Caco-2 (cell line): ENCODE data around the gene CAPN11. TPM values are rescaled to one million over a fixed set of nuclear protein-coding genes. Genes with fewer than 3 reads are reported as not detected.

Experiments
- BruUV-seq: library from RNA; stranded (reverse); fragments of 400-500 nt; replicated peaks from 2 replicates; lab custom pipeline; 2021; lab: Mats Ljungman, UMichigan
- CTCF ChIA-PET: fragments of 300-600 bp; sonication (Branson Sonifier 250); formaldehyde crosslinking; loops from one replicate; lab custom pipeline; 2022; ENCODE audit warnings: antibody characterized with exemption; lab: Charles Lee
- POLR2A ChIA-PET: fragments of 300-600 bp; sonication (Branson Sonifier 250); formaldehyde crosslinking; loops from one replicate; lab custom pipeline; 2022; ENCODE audit warnings: antibody characterized with exemption; lab: Charles Lee
- DNase-seq, 2 experiments: peaks; one replicate each; pipeline versions ENCODE4 v3.0.0 to v3.0.0-alpha.2; 2020 to 2022
- H3K27me3 ChIP-seq: replicated peaks from 2 replicates; pipeline ENCODE4 v1.6.0; 2011; ENCODE audit warnings: low read length; ENCODE audit not compliant: control insufficient read depth, insufficient read depth
- H3K36me3 ChIP-seq: 2 replicates; pipeline ENCODE4 v1.5.1; 2011; ENCODE audit warnings: low read length; ENCODE audit not compliant: control insufficient read depth, insufficient read depth
- H3K4me1 ChIP-seq: fragments of 250-450 bp; sonication (Bioruptor Pico); 2 replicates; pipeline ENCODE4 v1.5.1; 2020; ENCODE audit warnings: mild to moderate bottlenecking
- H3K4me3 ChIP-seq: 2 replicates; pipeline ENCODE4 v1.5.1; 2011; ENCODE audit warnings: low read depth, mild to moderate bottlenecking, control low read depth, low read length
- H3K9me3 ChIP-seq: fragments of 250-450 bp; sonication (Bioruptor Pico); 2 replicates; pipeline ENCODE4 v1.5.1; 2020; ENCODE audit warnings: mild to moderate bottlenecking, moderate library complexity
- H3K27ac Mint-ChIP-seq: one replicate; pipeline ENCODE4 v1.8.0; 2022; ENCODE audit warnings: mixed read lengths; ENCODE audit not compliant: unreplicated experiment
- H3K27me3 Mint-ChIP-seq: one replicate; pipeline ENCODE4 v1.8.0; 2022; ENCODE audit warnings: mixed read lengths; ENCODE audit not compliant: insufficient read depth, unreplicated experiment
- H3K36me3 Mint-ChIP-seq: one replicate; pipeline ENCODE4 v1.8.0; 2022; ENCODE audit warnings: mild to moderate bottlenecking, mixed read lengths; ENCODE audit not compliant: insufficient read depth, unreplicated experiment
- H3K4me1 Mint-ChIP-seq: one replicate; pipeline ENCODE4 v1.8.0; 2022; ENCODE audit warnings: low read depth, mixed read lengths; ENCODE audit not compliant: unreplicated experiment
- H3K4me3 Mint-ChIP-seq: one replicate; pipeline ENCODE4 v1.8.0; 2022; ENCODE audit warnings: mild to moderate bottlenecking, moderate library complexity, mixed read lengths; ENCODE audit not compliant: unreplicated experiment
- H3K9me3 Mint-ChIP-seq: one replicate; pipeline ENCODE4 v1.8.0; 2022; ENCODE audit warnings: mixed read lengths; ENCODE audit not compliant: unreplicated experiment
- intact Hi-C: fragments of 100-400 bp; cut with micrococcal nuclease; formaldehyde crosslinking; loops from one replicate; pipeline ENCODE4 v1.10.0; 2022; ENCODE audit not compliant: unreplicated experiment
- total RNA-seq: library from RNA; stranded (reverse); gene quantifications from 2 replicates; pipeline ENCODE4 v1.2.3, GENCODE V29; 2022
- TF ChIP-seq, protein P1 (sequence below), 2 experiments: fragments of 200-600 bp in 1 of 2; IDR thresholded peaks; 1 replicate in 1 of 2; 2 replicates in 1 of 2; pipeline versions ENCODE4 v1.5.1 to v1.8.0; 2011 to 2022; ENCODE audit warnings: antibody characterized with exemption in 1 of 2, control low read depth in 1 of 2, inconsistent platforms in 1 of 2, low read depth in 1 of 2, low read length in 1 of 2, mild to moderate bottlenecking in 1 of 2, moderate library complexity in 1 of 2; ENCODE audit not compliant: insufficient read depth in 1 of 2, severe bottlenecking in 1 of 2, unreplicated experiment in 1 of 2

The CAPN11 gene
- total RNA-seq, 1 experiment from 2014 or later, result not detected

- ChIA-PET POLR2A (no interaction called here), CTCF (interaction anchor here (0.7 to 1.4 kb wide), 5 partner anchors 10 to 137 kb away, joined by 3 to 4 read pairs (median 3); partner anchors contain the start of genes MRPL14 and TMEM63B)
- H3K9me3 Mint-ChIP-seq, result no peaks in the 10 kb centered on the region
- peak in 1 of 2 experiments; percentile 49 for DNase-seq
- BruUV-seq, result no TSS peak
- H3K4me3 Mint-ChIP-seq, result no peak overlapping the region
- H3K36me3 Mint-ChIP-seq, result peaks cover 32% of the 10 kb centered on the region
- TF ChIP-seq, protein P1, sequence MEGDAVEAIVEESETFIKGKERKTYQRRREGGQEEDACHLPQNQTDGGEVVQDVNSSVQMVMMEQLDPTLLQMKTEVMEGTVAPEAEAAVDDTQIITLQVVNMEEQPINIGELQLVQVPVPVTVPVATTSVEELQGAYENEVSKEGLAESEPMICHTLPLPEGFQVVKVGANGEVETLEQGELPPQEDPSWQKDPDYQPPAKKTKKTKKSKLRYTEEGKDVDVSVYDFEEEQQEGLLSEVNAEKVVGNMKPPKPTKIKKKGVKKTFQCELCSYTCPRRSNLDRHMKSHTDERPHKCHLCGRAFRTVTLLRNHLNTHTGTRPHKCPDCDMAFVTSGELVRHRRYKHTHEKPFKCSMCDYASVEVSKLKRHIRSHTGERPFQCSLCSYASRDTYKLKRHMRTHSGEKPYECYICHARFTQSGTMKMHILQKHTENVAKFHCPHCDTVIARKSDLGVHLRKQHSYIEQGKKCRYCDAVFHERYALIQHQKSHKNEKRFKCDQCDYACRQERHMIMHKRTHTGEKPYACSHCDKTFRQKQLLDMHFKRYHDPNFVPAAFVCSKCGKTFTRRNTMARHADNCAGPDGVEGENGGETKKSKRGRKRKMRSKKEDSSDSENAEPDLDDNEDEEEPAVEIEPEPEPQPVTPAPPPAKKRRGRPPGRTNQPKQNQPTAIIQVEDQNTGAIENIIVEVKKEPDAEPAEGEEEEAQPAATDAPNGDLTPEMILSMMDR (IDR thresholded peaks at IDR 0.05; ENCODE audit: insufficient read depth in 1 of 2, low read depth in 1 of 2, low read length in 1 of 2, severe bottlenecking in 1 of 2, unreplicated experiment in 1 of 2), result no peak
- H3K4me1 Mint-ChIP-seq, result peaks cover 26% of the 10 kb centered on the region
- Histone ChIP-seq H3K9me3 (no peaks in the 10 kb centered on the region), H3K27me3 (no peaks in the 10 kb centered on the region), H3K36me3 (no peaks in the 10 kb centered on the region), H3K4me1 (peaks cover 24% of the 10 kb centered on the region), H3K4me3 (no peak overlapping the region)
- intact Hi-C loops, result loop anchor here (2.0 kb wide), 1 partner anchor 23 kb away; no protein-coding TSS in a partner anchor
- peak overlapping the region; percentile 19 for H3K27ac Mint-ChIP-seq
- no peaks in the 10 kb centered on the region for H3K27me3 Mint-ChIP-seq
Measured at GRCh38 chr6:44117397-44118128, 41.1 kb upstream of the CAPN11 start.

DNA sequence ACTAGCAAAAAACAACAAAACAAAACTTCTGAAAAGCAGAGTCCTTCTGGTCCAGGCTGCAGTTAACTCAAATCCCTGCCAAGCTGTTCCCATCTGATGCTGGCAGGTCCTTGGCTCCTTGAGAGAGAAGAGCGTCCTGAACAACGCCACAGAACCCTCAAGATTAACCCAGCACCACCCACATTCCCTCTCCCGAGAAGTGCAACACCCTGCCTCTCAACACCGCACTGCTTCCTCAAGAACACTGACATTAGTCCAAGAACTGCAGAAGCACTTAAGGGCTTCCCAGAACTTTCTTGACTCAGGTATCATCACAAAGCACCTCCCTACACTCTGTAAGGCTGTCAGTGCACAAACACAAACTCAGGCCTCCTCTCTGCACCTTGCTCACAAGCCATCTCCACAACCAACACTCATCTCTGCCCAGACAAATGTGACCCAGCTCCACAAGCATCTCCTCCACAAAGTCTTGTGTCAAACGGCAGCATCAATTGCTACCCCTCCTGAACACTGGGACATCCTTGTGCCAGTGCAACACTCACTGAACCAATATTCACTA lies 38.8 kb upstream of the CAPN11 start:
- no peak overlapping the region for H3K27ac Mint-ChIP-seq
- intact Hi-C loops, result no loop called here
- POLR2A ChIA-PET, result no interaction called here

More for the DNA sequence above, 38.8 kb upstream of the CAPN11 start:
- no peak for DNase-seq
- Histone ChIP-seq H3K36me3 (no peaks in the 10 kb centered on the region; the same call in 1 of the 2 replicates), H3K27me3 (no peaks in the 10 kb centered on the region), H3K4me1 (peaks cover 27% of the 10 kb centered on the region), H3K9me3 (no peaks in the 10 kb centered on the region), H3K4me3 (no peak overlapping the region)
- CTCF ChIA-PET, result interaction anchor here (0.9 kb wide), 1 partner anchor 8 kb away, joined by 3 read pairs; no protein-coding TSS in a partner anchor
- no peak overlapping the region for H3K4me3 Mint-ChIP-seq
- H3K4me1 Mint-ChIP-seq, result peaks cover 39% of the 10 kb centered on the region
- no peaks in the 10 kb centered on the region for H3K9me3 Mint-ChIP-seq
- TF ChIP-seq, protein P1 (IDR thresholded peaks at IDR 0.05; ENCODE audit: insufficient read depth in 1 of 2, low read depth in 1 of 2, low read length in 1 of 2, severe bottlenecking in 1 of 2, unreplicated experiment in 1 of 2), result no peak
- BruUV-seq, result no TSS peak
- peaks cover 24% of the 10 kb centered on the region for H3K36me3 Mint-ChIP-seq
- no peaks in the 10 kb centered on the region for H3K27me3 Mint-ChIP-seq
